Renal pelvis (tissue), 4 donors: ENCODE results near the gene KCNA1. TPM values are rescaled to one million over a fixed set of nuclear protein-coding genes. Genes with fewer than 3 reads are reported as not detected.
A peak's percentile ranks its signal among the peaks of the same experiment; 100 is the strongest.

Experiments
- DNase-seq: peaks from one replicate; pipeline ENCODE4 v3.0.0-alpha.2; 2013
- polyA plus RNA-seq, 3 donors: library from polyadenylated mRNA; unstranded; fragments of 120-200 nt; gene quantifications; one replicate each; pipeline ENCODE4 v1.2.1, GENCODE V29; 2013; ENCODE audit not compliant: insufficient read length in 3 of 3

KCNA1 gene
- polyA plus RNA-seq, 3 donors = 0.14 to 0.31 (median 0.16) TPM

GRCh38 chr12:4910502-4911315 lies 1.0 kb downstream of the KCNA1 start:
- DNase-seq = peak; percentile 4

DNA sequence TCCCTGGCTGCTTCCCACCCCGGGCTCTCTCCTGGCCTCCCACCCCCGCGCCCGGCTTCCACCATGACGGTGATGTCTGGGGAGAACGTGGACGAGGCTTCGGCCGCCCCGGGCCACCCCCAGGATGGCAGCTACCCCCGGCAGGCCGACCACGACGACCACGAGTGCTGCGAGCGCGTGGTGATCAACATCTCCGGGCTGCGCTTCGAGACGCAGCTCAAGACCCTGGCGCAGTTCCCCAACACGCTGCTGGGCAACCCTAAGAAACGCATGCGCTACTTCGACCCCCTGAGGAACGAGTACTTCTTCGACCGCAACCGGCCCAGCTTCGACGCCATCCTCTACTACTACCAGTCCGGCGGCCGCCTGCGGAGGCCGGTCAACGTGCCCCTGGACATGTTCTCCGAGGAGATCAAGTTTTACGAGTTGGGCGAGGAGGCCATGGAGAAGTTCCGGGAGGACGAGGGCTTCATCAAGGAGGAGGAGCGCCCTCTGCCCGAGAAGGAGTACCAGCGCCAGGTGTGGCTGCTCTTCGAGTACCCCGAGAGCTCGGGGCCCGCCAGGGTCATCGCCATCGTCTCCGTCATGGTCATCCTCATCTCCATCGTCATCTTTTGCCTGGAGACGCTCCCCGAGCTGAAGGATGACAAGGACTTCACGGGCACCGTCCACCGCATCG lies 1.8 kb downstream of the KCNA1 start:
- DNase-seq = no peak

DNA sequence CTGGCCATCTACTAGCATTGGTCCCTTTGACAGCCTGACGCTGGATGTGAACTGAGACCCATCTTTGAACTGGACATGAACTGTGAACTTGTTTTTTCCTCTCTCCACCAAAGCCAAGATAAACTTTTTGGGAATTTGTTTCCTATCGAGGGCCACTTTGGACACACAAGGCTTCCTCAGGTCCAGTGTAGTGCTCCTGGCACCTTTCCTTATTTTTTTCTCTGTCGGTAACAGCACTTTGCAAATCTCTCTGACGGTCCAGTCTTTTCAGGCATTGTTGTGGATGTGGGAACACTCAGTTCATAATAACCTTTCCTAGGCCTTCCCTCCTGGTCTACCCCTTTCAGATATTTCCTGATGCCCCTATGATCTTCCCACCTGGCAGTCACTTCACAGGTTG lies 5.0 kb downstream of the KCNA1 start:
- no peak for DNase-seq

GRCh38 chr12:4915752-4916151 lies 6.0 kb downstream of the KCNA1 start:
- no peak for DNase-seq

DNA sequence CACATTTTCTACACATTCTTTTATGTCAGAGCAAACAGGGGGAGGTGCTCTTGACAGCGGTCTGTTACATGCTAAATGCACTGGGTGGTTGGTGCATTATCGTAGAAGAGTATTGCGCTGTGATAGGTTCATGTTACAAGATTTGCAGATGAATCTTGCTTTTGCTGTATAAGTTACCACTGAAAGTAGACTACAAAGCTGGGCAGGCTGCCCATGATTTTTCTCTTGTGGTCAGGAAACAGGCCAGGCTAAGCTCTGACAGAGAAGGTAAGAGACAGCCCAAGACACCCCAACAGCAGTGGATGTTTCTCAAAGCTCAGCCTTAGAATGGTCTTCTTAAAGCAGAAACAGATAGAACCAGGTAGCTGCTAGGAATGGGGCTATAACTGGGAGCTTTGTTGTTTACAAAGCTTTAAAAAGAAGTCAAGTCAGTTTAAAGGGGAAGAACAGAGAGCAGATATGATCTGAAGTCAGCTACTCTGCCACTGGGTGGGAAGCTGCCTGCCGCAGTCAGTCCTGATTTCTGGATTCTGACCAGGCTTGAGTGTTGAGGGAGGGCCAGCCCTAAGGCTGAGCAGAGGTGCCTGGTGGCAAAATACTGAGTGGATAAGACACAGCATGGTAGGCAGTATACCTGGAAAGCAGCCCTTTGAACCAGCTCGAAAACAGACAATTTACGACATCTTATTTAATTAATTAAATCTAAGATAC lies 9.4 kb downstream of the KCNA1 start:
- no peak for DNase-seq

DNA sequence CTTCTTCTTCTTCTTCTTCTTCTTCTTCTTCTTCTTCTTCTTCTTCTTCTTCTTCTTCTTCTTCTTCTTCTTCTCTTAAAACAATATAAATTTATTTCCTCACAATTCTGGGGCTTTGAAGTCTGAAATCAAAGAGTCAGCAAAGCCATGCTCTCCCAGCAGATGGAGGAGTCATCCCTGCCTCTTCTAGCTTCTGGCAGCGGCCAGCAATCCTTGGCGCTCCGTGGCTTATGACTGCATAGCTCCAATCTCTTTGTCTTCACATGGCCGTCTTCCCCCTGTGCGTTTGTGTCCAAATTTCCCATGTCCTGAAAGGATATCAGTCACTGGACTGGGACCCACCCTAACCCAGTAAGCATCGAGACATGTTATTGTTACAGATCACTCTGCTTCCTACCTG lies 22.9 kb downstream of the KCNA1 start:
- no peak for DNase-seq

GRCh38 chr12:4933411-4933810 lies 23.7 kb downstream of the KCNA1 start:
- no peak for DNase-seq

DNA sequence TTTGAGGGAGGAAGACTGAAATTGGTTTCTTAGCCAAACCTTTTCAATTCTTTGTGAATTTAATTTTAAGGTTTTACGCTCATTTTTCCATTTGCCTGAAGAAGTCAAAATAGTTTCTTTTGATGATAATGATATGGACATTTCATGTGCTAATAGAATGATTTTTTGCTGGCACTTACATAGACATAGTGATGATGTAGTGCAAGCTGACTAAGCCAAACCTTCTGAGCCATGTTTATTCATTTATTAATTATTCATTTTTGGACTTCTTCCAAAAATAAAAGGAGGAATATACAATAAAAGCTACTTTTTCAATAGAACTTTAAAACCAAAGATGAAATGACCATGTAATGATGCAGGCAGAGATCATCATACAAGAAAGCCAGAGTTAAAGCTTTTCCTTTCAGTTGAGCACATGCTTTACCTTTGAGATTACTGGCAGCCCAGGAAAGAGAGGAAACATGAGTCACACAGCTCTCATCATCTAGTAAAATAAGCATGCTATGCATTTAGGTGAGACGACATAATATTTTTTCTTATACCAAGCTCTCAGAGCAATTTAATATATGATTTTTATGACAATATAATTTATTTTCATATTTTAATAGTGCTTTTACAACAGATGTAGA lies 24.8 kb downstream of the KCNA1 start:
- no peak for DNase-seq

DNA sequence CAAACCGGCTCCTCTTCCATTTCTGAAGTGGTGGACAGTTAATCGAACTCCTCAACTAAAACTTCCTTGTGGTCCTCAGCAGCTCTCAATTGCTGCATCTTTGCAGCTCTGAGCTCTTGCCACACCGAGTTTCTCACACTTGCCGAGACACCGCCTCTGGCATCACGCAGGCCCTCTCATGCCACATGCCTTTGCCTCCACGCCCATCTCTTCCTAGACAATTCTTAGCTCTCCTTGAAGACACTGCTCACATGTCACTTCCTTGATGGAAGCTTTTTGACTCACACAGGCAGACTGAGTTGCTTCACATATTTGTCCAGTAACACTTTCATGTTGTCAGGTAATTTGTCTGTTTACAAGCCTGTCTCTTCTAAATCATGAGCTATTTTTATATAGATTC lies 29.2 kb downstream of the KCNA1 start:
- no peak for DNase-seq

DNA sequence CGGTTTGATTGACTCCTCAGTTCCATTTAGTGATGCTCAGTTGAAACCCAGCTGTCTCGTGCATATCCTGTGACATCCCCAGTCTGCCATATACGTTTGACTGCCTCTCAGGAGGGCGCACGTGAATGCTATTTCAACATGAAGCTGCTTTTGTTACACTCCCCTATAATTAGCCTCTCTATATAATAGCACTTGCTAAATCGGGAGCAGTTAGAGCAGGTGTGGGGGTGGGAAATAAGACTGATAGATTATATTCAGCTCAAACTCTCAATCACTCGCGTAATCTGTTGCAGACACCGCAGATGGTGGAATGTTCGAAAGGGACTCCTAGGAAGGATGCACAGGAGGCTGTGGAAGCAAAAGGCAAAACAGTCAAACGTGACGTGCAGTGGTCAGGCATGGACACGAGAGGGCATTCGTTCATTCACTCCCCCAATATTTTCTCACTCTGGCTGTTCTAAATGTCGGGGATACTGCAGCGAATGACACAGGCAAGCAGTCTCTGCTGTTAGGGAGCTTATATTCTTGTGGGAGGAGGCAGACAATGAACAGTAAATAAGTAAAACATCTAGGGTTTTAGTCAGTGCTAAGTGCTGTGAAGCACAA lies 29.8 kb downstream of the KCNA1 start:
- no peak for DNase-seq

DNA sequence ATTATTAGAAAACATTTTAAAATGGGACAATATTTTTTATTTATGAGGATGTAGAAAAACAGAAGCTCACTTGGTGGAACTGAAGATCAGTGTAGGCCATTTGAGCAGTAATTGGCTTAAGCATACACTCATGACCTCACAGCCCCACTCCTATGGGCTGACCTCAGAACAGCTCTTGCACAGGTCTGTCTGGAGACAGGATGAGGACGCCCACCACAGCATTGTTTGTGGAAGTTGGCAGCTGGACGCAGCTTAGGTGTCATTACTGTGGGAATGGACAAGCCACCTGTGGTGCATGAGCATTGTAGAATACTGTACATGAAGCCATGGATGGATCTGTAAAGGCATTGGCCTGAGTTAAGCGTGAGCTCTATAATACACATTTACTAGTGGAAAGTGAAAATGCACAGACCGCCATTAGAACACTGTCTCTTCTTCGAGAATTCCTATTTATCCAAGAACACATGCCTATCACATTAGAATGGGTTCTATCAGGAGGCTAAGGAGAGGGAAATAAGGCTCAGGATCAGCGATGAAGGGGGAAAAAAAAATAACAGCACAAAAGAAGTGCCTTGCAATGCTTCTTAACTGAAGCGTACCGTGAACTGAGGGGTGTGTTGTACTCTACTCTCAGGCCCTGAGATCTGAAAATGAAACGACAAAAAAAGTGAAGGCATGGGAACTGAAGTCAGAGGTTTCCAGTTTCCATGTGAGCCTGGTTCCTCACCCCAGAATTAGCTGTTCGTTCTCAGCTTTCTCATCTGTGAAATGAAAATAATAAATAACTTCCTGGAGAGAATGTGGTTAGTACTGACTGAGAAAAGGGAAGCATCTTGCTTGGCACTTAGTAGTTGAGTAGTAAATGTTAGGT lies 33.6 kb downstream of the KCNA1 start:
- DNase-seq = no peak

- no peak for DNase-seq
These were observed 34.2 kb downstream of the KCNA1 start for GRCh38 chr12:4943938-4944284.

GRCh38 chr12:4947253-4947652 lies 37.5 kb downstream of the KCNA1 start:
- DNase-seq = no peak

- no peak for DNase-seq
These were observed 41.4 kb downstream of the KCNA1 start for GRCh38 chr12:4951083-4951482.

DNA sequence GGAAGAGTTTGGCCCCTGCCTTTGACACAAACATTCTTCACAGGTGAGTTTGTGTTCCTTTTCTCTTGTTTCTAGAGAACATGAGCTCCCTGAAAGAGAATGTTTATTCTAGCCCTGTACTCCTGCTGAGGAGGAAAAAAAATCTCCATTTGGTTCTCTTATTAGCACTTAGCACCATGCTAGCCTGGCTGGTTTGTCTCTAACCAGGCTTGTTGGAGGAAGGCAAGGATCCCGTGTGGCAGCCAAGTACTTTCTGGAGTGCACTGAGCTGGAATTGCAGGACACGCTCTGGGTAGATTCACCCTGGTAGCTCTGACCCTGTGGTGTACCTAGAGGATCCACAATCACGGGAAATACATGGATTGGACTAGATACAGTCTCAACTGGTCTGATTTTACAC lies 41.9 kb downstream of the KCNA1 start:
- no peak for DNase-seq

DNA sequence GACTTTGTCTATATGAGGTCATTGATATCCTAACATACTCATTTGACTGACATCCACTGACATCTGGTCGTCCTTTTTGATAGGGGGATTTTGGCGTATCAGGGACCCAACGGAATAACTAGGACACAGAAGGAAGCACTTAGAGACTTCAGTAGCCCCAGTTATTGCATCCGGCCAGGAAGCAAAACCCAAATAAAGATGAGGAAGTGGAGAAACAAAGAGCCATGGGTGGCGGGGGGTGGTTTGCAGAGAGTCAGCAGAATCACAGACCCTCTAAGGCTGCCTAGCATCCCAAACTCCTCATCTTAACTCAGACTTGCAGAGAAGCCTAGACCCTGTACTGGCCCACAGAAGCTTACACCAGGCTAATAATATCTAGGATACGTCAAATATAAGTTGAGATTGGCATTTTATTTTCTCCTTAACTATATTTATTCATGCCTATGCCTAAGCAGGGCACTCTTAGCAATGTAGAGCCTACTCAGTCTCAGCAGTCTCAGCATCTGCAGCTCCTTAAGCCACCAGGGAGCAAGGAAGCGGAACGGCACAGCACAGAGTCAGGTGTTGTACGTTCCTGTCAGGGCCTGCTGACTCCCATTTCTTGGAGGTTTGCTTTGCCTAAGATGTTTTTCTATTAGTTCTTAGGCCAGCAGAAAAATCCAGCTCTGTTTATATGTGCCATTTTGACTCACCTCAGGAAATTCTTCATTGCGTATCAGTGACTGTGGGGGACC lies 45.1 kb downstream of the KCNA1 start:
- no peak for DNase-seq

GRCh38 chr12:4956054-4956453 lies 46.3 kb downstream of the KCNA1 start:
- no peak for DNase-seq

GRCh38 chr12:4956968-4957367 lies 47.3 kb downstream of the KCNA1 start:
- no peak for DNase-seq

DNA sequence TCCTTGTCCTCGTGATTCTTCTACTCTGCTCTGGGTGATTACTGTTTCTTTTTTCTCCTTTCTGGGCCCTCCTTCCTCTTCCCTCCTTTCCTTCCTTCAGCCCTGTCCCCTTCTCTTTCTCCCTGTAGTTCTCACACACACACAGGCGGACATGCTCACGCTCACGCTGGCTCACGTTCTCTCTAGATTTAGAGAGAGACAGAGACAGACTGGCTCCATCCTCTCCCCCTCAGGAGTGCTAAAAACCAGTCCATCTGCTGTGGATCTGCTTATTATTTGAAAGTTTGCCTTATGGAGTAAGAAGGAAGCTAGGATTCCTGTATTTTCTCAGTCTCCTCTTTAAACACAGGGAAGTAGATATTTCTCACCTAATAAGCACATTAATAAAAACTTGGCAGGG lies 48.1 kb downstream of the KCNA1 start:
- no peak for DNase-seq

DNA sequence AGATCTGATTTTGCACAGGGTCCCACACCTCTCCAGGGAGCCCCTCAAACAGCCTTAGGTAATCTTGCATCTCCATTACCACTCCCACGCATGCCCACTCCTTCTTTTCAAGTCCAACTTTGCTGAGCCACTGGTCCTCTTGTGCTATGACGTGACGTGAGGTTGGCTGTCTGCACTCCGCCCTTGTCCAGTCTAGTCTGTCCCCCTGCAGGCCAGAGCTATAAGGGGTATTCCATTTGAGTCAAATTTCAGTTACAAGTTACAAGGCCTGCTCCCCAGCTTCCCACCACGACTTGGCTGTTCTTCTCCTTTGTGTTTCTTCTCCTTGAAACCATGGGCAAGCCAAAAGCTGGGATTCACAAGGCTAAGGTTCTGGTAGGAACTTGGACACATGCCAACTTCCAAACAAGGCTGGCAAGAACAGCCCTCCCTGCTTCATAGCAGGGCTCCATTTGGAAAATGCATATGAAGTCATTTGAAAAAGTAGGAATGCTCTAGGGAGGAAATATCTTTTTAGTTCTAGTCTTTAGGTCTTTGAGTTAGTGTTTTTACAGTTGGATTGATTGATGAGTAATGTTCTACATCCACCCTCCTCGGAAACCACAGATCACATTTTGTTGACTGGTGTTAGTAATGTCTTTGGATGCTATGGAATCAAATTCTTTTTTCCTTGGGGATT lies 49.1 kb downstream of the KCNA1 start:
- no peak for DNase-seq
